ACC112 (cell line): ENCODE data around the gene GABARAPL2.

Source experiments
- H2AFZ ChIP-seq: fragments of 200-600 bp; sonication (generic); one replicate; pipeline ENCODE4 v1.6.0; 2017; ENCODE audit warnings: antibody characterized with exemption, low read length; ENCODE audit not compliant: unreplicated experiment
- H3K27ac ChIP-seq: fragments of 200-600 bp; sonication (generic); 2 replicates; pipeline ENCODE4 v1.5.1; 2014; ENCODE audit warnings: low read depth, mild to moderate bottlenecking, antibody characterized with exemption, low read length, moderate library complexity
- H3K27me3 ChIP-seq: fragments of 200-600 bp; sonication (generic); 2 replicates; pipeline ENCODE4 v1.6.1; 2014; ENCODE audit warnings: mild to moderate bottlenecking, antibody characterized with exemption, low read length, moderate library complexity, mixed read lengths; ENCODE audit not compliant: insufficient read depth
- H3K36me3 ChIP-seq: fragments of 200-600 bp; sonication (generic); 2 replicates; pipeline ENCODE4 v1.6.1; 2016; ENCODE audit warnings: mild to moderate bottlenecking, antibody characterized with exemption, low read length, moderate library complexity, mixed read lengths; ENCODE audit not compliant: insufficient read depth
- H3K4me1 ChIP-seq: fragments of 200-600 bp; sonication (generic); one replicate; pipeline ENCODE4 v1.6.1; 2016; ENCODE audit warnings: low read length, mixed read lengths; ENCODE audit not compliant: insufficient read depth, unreplicated experiment, control insufficient read depth
- H3K4me3 ChIP-seq: fragments of 200-600 bp; sonication (generic); 2 replicates; pipeline ENCODE4 v1.5.1; 2014; ENCODE audit warnings: mild to moderate bottlenecking, low read depth, low read length
- H3K79me2 ChIP-seq: fragments of 200-600 bp; sonication (generic); one replicate; pipeline ENCODE4 v1.6.0; 2016; ENCODE audit warnings: low read length; ENCODE audit not compliant: control insufficient read depth, unreplicated experiment, insufficient read depth

GABARAPL2 gene

GRCh38 chr16:75572864-75573542 lies 6.8 kb downstream of the GABARAPL2 start:
- Histone ChIP-seq H3K79me2 (no peaks in the 10 kb centered on the region), H3K36me3 (peaks cover 27% of the 10 kb centered on the region), H3K27me3 (no peaks in the 10 kb centered on the region), H3K4me1 (no peaks in the 10 kb centered on the region), H3K4me3 (no peak overlapping the region), H2AFZ (no peak overlapping the region), H3K27ac (no peak overlapping the region)

- Histone ChIP-seq H3K4me3 (no peak overlapping the region), H3K27me3 (no peaks in the 10 kb centered on the region), H3K36me3 (peaks cover 22% of the 10 kb centered on the region), H3K4me1 (no peaks in the 10 kb centered on the region), H2AFZ (no peak overlapping the region), H3K27ac (no peak overlapping the region), H3K79me2 (no peaks in the 10 kb centered on the region)
Measured at GRCh38 chr16:75573955-75574354, 7.8 kb downstream of the GABARAPL2 start.

GRCh38 chr16:75575958-75576357 lies 9.8 kb downstream of the GABARAPL2 start:
- Histone ChIP-seq H3K27me3 (no peaks in the 10 kb centered on the region), H3K36me3 (peaks cover 17% of the 10 kb centered on the region), H3K79me2 (no peaks in the 10 kb centered on the region), H2AFZ (no peak overlapping the region), H3K4me3 (no peak overlapping the region), H3K4me1 (no peaks in the 10 kb centered on the region), H3K27ac (no peak overlapping the region)

- no peak overlapping the region for H3K4me3 ChIP-seq
- no peaks in the 10 kb centered on the region for H3K27me3 ChIP-seq
- H3K36me3 ChIP-seq = peaks cover 17% of the 10 kb centered on the region
- no peaks in the 10 kb centered on the region for H3K4me1 ChIP-seq
- H3K27ac ChIP-seq = no peak overlapping the region
- no peak overlapping the region for H2AFZ ChIP-seq
- no peaks in the 10 kb centered on the region for H3K79me2 ChIP-seq
Measured at GRCh38 chr16:75576384-75576811, 10.2 kb downstream of the GABARAPL2 start.

GRCh38 chr16:75578212-75578611 lies 12.0 kb downstream of the GABARAPL2 start:
- Histone ChIP-seq H3K4me3 (no peak overlapping the region), H3K4me1 (no peaks in the 10 kb centered on the region), H3K27me3 (no peaks in the 10 kb centered on the region), H3K36me3 (peaks cover 17% of the 10 kb centered on the region), H3K79me2 (no peaks in the 10 kb centered on the region), H2AFZ (no peak overlapping the region), H3K27ac (no peak overlapping the region)

- peaks cover 17% of the 10 kb centered on the region for H3K36me3 ChIP-seq
- no peaks in the 10 kb centered on the region for H3K27me3 ChIP-seq
- H3K27ac ChIP-seq = no peak overlapping the region
Measured at GRCh38 chr16:75578725-75579124, 12.5 kb downstream of the GABARAPL2 start.

GRCh38 chr16:75579281-75579834 lies 13.2 kb downstream of the GABARAPL2 start:
- Histone ChIP-seq H3K27ac (no peak overlapping the region), H3K4me3 (no peak overlapping the region), H2AFZ (no peak overlapping the region), H3K27me3 (no peaks in the 10 kb centered on the region), H3K36me3 (peaks cover 17% of the 10 kb centered on the region), H3K79me2 (no peaks in the 10 kb centered on the region), H3K4me1 (no peaks in the 10 kb centered on the region)

More at GRCh38 chr16:75578725-75579124, 12.5 kb downstream of the GABARAPL2 start:
- H3K4me1 ChIP-seq = no peaks in the 10 kb centered on the region
- no peak overlapping the region for H2AFZ ChIP-seq
- no peaks in the 10 kb centered on the region for H3K79me2 ChIP-seq
- H3K4me3 ChIP-seq = no peak overlapping the region

GRCh38 chr16:75584108-75584507 lies 17.9 kb downstream of the GABARAPL2 start:
- Histone ChIP-seq H2AFZ (no peak overlapping the region), H3K36me3 (0 out of 2 replicates have a peak, but pooled peaks cover 2% of the 10 kb centered on the region), H3K27ac (no peak overlapping the region), H3K4me3 (no peak overlapping the region), H3K79me2 (no peaks in the 10 kb centered on the region), H3K27me3 (no peaks in the 10 kb centered on the region), H3K4me1 (no peaks in the 10 kb centered on the region)

- Histone ChIP-seq H3K27ac (no peak overlapping the region), H3K4me3 (no peak overlapping the region), H3K79me2 (no peaks in the 10 kb centered on the region), H3K27me3 (no peaks in the 10 kb centered on the region), H3K4me1 (peaks cover 10% of the 10 kb centered on the region), H2AFZ (no peak overlapping the region), H3K36me3 (no peaks in the 10 kb centered on the region)
Measured at GRCh38 chr16:75588716-75589115, 22.5 kb downstream of the GABARAPL2 start.

- no peak overlapping the region for H2AFZ ChIP-seq
- H3K4me3 ChIP-seq = no peak overlapping the region
- no peaks in the 10 kb centered on the region for H3K79me2 ChIP-seq
- no peaks in the 10 kb centered on the region for H3K27me3 ChIP-seq
- no peaks in the 10 kb centered on the region for H3K36me3 ChIP-seq
- no peak overlapping the region for H3K27ac ChIP-seq
- peaks cover 16% of the 10 kb centered on the region for H3K4me1 ChIP-seq
Measured at GRCh38 chr16:75589306-75589705, 23.1 kb downstream of the GABARAPL2 start.
